HL-60 (cell line): Measurements from ENCODE around the gene CXCR6.

Experiments
- DNase-seq, 2 experiments: peaks; one replicate each; pipeline ENCODE4 v3.0.0-alpha.2; 2010 to 2020; ENCODE audit warnings: low read depth in 1 of 2, low spot score in 1 of 2
- H3K27ac ChIP-seq: fragments of 250-450 bp; sonication (Bioruptor Pico); replicated peaks from 2 replicates; pipeline ENCODE4 v1.5.1; 2020; ENCODE audit warnings: mild to moderate bottlenecking, moderate library complexity
- H3K27me3 ChIP-seq: fragments of 250-450 bp; sonication (Bioruptor Pico); 2 replicates; pipeline ENCODE4 v1.5.1; 2021; ENCODE audit warnings: mild to moderate bottlenecking, moderate library complexity; ENCODE audit not compliant: insufficient read depth, poor library complexity, severe bottlenecking
- H3K4me3 ChIP-seq: replicated peaks from 2 replicates; pipeline ENCODE4 v1.5.1; 2011; ENCODE audit warnings: mild to moderate bottlenecking, control low read depth, low read length; ENCODE audit not compliant: insufficient read depth
- CTCF ChIP-seq: IDR thresholded peaks from one replicate; pipeline ENCODE4 v1.5.1; 2011; ENCODE audit warnings: low read length, control low read depth, inconsistent platforms; ENCODE audit not compliant: insufficient read depth
- GABPA ChIP-seq: IDR thresholded peaks from 2 replicates; pipeline ENCODE4 v1.6.1; 2012; ENCODE audit warnings: low read depth
- POLR2AphosphoS5 ChIP-seq: IDR thresholded peaks from 2 replicates; pipeline ENCODE4 v1.6.1; 2012; ENCODE audit warnings: low read depth
- REST ChIP-seq: IDR thresholded peaks from 2 replicates; pipeline ENCODE4 v1.6.1; 2012; ENCODE audit warnings: low read depth; ENCODE audit not compliant: insufficient replicate concordance
- SPI1 ChIP-seq: IDR thresholded peaks from 2 replicates; pipeline ENCODE4 v1.6.1; 2012; ENCODE audit warnings: low read depth, mild to moderate bottlenecking, borderline replicate concordance

Gene CXCR6

GRCh38 chr3:45896956-45897355 lies 46.3 kb upstream of the CXCR6 start:
- Histone ChIP-seq H3K27me3 (no peaks in the 10 kb centered on the region), H3K4me3 (no peak overlapping the region), H3K27ac (no peak overlapping the region)
- DNase-seq: no peak
- TF ChIP-seq POLR2AphosphoS5 (no peak), SPI1 (no peak), REST (no peak), CTCF (no peak), GABPA (no peak)

- no peak for DNase-seq
- Histone ChIP-seq H3K27me3 (no peaks in the 10 kb centered on the region), H3K27ac (no peak overlapping the region), H3K4me3 (no peak overlapping the region)
- TF ChIP-seq SPI1: no peak
- no peak for TF ChIP-seq GABPA
- TF ChIP-seq CTCF: no peak
- TF ChIP-seq POLR2AphosphoS5: no peak
- no peak for TF ChIP-seq REST
These were observed 38.3 kb upstream of the CXCR6 start for GRCh38 chr3:45904931-45905330.

GRCh38 chr3:45905755-45906154 lies 37.5 kb upstream of the CXCR6 start:
- no peak overlapping the region for H3K4me3 ChIP-seq
- no peak for DNase-seq
- H3K27ac ChIP-seq: no peak overlapping the region
- H3K27me3 ChIP-seq: no peaks in the 10 kb centered on the region
- TF ChIP-seq SPI1 (no peak), REST (no peak), GABPA (no peak), CTCF (no peak), POLR2AphosphoS5 (no peak)
